SKM-1 treated with dmso at 0.1 percent for 144 hours (cell line): ENCODE data around the gene NRARP.
"Not testable (repeated sequence)": the region's sequence is repeated elsewhere in the genome, so short reads cannot be mapped to it uniquely, and the experiment has no call there.

ENCODE experiments used
- DNase-seq: peaks from one replicate; lab custom pipeline; 2025; ENCODE audit not compliant: unreplicated experiment; lab: John Stamatoyannopoulos, UW

The NRARP gene

DNA sequence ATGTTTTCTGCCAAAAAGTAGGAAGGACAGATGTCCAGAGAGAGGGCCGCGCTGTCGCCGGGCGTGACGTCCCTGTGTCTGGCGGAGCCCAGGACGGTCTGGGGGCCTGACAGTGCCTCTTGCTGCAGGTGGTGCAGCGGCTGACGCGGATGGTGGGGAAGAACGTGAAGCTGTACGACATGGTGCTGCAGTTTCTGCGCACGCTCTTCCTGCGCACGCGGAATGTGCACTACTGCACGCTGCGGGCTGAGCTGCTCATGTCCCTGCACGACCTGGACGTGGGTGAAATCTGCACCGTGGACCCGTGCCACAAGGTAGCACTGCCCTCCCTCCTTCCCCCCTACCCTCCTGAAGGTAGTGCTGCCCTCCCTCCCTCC is 39.2 kb downstream of the NRARP start:
- no peak for DNase-seq

DNA sequence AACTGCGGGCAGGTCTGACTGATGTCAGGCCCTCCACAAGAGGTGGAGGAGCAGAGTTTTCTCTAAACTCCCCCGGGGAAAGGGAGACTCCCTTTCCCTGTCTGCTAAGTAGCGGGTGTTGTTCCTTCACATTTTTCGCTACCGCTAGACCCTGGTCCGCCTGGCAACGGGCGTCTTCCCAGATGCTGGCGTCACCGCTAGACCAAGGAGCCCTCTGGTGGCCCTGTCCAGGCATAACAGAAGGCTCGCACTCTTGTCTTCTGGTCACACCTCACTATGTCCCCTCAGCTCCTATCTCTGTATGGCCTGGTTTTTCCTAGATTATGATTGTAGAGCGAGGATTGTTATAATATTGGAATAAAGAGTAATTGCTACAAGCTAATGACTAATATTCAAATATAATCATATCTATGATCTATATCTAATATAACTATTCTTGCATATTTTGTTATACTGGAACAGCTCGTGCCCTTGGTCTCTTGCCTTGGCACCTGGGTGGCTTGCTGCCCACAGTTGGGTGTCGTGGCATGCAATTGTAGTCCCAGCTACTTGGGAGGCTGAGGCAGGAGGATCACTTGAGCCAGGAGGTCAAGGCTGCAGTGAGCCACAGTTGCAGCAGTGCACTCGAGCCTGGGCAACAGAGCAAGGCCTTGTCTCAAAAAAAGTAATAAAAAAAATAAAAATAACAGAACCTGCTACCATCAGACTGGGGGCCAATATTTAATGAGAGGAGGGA is 39.7 kb downstream of the NRARP start:
- DNase-seq, result not testable (repeated sequence)

DNA sequence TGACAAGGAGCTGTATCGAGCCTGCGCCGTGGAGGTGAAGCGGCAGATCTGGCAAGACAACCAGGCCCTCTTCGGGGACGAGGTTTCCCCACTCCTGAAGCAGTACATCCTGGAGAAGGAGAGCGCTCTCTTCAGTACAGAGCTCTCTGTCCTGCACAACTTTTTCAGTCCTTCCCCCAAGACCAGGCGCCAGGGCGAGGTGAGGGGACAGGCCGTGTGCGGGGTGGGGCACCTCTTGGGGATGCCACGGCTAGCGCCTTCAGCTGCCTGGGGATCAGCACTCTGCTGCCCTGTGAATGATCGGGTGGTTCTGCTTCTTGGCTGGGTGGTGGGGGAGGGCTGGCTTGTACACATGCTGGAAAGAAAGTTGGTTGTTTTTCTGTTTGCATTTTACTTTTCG is 45.2 kb downstream of the NRARP start:
- DNase-seq, result no peak

DNA sequence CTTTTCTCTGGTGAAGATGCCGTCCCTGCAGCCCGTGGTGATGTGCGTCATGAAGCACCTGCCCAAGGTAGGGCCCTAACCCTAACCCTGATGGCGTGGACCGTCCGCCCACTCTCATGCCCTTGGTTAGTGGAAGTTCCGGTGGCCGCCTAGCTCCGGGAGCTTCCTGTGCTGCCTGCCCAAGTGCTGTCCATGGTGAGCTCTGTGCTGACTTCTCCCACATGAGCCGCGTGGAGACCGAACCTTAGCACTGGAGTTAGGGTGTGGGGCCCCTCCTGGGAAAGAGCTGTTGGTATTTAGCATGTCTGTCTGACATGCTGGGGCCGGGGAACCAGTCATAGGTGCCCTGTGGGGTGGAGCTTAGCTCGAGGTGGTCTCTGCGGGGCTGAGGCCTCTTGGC is 45.7 kb downstream of the NRARP start:
- DNase-seq, result no peak

DNA sequence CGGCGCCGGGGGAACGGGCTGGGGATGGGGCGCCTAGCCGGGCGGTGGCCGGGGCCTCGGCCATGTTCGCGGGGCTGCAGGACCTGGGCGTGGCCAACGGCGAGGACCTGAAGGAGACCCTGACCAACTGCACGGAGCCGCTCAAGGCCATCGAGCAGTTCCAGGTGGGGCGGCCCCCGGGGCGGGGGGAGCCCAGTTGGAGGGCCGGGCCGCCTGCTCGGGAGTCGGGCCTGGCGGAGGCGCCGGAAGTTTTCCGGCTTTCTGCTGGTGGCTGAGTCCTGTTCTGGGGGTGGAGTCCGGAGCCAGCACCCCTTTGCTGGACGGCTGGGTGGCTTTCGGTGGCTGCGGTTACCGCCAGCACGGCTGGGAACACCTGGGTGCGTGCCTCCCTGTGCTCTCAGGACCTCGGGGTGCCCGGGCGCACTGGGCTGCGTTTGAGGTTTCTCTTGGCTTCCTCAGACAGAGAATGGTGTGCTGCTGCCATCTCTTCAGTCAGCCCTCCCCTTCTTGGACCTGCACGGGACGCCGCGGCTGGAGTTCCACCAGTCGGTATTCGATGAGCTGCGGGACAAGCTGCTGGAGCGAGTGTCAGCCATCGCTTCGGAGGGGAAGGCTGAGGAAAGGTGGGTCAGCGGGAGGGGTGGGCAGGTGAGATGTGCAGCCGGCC is 46.5 kb downstream of the NRARP start:
- no peak for DNase-seq

DNA sequence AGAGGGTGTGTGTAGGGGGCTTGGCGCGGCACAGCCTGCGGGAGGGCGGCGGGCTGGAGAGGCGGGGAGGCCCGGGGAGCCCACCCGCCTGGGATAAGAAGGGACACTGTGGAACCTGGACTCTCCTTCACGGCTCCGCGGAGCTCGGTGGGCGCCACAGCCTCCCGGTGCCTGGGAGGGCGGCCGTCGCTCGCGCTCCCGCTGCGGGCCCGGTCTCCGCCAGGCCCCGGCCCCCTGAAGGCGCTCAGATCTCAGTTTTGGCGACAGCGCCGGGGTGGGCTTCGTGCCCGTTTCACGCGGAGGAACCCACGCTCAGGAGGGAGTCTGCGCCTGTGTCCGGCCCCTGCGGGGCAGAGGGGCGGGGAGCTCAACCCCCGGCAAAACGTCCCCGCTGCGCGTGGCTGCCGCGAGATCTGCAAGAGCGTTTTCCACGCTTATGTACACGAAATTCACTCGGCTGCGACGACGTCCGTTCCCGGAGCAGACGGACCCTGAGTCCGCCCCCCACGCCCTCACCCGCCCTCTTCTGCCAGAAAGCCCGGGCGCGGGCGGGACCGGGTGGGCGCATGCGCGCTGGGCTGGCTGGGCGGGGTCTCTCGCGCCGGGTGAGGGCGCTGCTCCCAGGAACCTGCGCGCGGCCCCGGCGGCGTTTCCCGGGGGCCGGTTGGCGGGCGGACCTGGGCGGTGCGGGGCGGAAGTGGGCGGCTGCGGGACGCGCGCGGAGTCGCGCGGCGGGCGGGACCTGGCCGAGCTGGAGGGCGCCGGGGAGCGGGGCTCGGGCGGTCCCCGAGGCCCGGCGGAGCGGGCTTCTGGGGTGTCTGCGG is 47.2 kb downstream of the NRARP start, which contains the start of gene NELFB:
NELFB (plus strand) TSS at position 704 of the 824 bp plus-strand sequence.
- peak; percentile 80 for DNase-seq

DNA sequence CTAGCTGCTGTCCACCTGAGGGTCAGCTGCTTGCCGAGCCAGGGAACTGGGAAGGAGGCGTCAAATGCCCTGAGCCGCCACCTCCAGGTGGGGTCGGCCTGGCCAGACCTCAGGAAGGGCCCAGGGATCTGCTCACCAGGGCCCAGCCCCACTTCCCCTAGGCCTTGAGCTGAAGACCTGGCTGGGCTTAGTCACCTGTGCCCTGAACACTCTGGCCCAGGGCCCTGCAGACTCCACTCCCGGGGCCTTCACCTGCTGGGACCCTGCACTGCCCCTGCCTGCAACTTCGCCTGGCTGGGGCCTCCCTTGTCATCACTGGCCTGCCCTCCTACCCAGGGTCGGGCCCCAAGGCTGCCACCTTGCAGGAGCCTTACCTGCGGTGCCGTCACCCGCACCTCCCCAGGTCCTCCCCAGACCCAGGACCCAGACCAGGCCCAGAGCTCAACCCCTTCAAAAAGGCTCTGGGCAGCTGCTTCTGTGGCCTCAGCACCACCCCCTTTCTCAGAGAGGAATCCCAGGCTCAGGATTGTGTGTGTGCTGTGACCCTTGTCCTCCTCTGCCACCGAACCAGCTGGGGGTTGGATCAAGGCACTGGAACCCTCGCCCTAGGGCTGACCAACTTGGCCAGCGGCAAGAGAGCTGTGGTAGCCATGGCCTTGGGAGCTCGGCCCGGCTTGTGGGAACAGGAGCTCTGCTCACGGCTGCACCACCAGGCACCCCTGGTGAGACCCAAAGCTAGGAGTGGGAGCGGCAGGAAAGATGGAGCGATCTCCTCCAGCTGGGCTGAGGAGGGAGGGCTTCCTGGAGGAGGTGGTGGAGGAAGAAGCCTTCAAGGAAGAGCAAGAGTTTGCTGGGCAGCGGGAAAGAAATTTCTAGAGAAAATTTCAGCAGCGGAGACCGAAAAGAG is 48.1 kb downstream of the NRARP start:
- no peak for DNase-seq

DNA sequence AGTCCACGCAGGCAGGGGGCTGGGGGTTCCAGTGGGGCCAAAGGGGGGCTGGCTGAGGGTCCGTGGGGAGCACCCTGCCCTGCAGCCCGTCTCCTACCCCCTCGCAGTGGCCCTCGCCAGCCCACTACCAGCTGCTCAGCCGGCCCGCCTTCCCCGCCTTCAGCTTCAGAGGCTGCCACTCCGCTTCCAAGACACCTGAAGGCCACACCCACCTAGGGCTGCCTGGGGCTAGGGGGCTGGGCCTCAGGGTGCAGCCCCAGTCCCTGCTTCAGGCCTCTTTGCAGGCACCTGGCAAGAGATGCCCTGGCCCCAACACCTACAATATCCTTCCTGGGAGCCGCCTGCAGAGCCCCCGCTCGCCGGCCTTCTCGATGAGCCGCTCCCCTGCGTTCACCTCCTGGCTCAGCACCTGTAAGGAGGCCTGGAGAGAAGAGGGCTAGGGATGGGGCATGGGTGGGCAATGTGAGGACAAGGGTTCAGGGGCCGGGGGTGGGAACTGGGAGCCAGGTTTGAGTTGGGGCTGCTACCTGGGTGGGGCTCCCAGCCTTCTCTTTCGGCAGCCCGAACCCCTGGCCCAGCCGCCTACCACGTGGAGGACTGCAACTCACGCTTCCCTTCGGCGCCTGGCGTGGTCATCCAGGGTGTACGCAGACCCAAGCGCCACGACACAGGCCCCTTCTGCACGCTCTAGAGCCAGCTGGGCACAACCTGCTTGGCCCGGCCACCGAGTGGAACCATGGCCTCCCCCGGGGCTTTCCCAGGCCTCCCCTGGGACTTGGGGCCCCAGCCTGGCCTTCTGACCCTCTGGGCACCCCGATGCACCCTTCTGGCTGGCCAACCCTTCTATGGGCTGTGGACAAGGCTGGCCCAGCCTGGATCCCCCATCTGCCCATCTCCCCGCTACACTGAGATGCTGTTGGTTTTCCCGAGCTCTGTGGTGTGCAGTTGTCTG is 49.2 kb downstream of the NRARP start:
- DNase-seq, result no peak

DNA sequence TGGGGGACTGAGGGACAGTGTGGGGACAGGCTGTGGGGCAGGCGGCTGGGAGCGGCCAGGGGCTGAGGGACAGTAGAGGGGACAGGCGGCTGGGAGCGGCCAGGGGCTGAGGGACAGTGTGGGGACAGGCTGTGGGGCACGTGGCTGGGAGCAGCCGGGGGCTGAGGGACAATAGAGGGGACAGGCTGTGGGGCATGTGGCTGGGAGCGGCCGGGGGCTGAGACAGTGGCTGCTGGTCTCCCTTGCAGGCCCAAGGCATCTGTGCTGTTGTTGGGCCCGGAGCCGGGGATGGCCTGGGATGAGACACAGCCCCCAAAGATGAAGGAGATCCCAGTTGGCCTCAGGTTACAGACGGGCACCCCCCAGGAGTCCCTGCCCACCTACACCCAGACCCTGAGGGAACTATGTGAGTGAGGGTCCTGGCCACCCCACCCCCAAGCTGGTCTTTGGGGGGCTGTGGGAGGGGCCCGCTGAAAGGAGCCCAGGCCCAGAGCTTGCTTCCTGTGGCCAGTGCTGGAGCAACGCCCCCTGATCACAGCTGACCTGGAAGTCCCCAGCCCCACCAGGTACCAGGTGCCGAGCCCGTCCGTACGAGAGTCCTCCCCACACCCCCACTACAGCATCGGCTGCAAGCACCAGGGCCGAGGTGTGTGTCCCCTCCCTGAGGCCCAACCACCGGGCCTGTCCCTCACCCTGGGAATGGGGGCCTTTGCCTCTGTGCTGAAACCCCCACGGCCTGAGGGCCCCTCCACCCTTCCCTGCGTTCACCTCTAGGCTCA is 50.4 kb downstream of the NRARP start:
- DNase-seq, result no peak

DNA sequence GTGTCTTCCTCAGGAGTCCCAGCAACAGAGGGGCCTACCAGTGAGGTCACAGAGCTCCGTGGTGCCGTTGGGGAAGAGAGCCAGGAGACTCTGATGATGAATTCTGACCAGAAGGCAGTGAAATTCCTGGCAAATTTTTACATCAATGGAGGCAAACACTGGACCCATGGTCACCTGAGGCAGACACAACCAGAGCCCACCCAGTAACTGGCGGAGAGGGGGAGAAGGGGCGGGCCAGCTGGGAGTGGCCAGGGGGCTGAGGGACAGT is 50.9 kb downstream of the NRARP start, which contains the start of gene STPG3:
STPG3 (plus strand) TSS at position 93 of the 268 bp plus-strand sequence; CDS start at position 94, 1 bp downstream.
- DNase-seq, result no peak

DNA sequence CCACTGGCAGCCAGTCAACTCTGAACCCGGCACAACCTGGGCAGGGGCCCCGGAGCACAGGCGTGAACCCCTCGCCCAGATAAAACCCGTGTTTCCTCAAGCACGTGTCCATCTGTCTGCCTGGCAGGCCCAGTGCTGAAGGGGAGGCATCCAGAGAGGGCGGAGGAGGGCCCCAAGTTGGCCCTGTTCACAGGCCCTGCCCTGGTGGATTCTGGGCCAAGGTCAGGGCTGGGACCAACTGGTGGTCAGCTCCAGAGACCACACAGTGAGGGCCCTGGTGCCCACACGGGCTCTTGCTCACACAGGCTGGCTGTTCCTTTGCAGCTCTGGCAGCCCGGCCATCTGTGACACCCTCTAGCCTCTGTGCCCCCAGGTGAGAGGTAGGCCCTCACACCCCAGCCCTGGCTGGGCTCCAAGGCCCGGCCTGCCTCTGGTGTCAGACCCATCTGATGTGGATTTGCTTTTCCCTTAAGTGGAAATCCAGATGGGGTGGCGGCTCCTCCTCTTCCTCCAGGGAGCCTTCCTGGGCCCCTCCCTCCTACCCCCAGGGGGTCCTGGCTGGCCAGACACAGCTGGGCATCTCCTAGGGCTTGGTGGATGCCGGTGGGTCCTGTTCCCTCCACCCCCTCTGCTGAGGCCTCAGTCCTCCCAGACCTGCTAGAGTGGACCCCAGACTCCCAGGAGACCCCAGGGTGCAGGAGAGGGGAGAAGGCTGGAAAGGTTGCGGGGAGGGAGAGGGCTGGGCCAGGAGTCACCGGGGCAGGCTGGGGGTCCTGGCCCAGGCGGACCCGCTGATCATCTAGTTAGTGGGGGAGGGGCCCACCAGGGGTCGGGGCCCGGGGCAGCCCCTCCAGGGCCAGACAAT is 51.5 kb downstream of the NRARP start:
- DNase-seq, result no peak
